Skeletal muscle cell (primary cell): Measurements from ENCODE around the gene GRN.
"Not testable (repeated sequence)": the region's sequence is repeated elsewhere in the genome, so short reads cannot be mapped to it uniquely, and the experiment has no call there.

Experiments
- DNase-seq: peaks from one replicate; pipeline ENCODE4 v3.0.0-alpha.2; 2010; ENCODE audit warnings: low read depth
- H3K4me3 ChIP-seq: 2 replicates; pipeline ENCODE4 v1.5.1; 2011; ENCODE audit warnings: low read depth, mild to moderate bottlenecking, control low read depth, low read length, moderate library complexity

The GRN gene

GRCh38 chr17:44320066-44320465 lies 25.0 kb upstream of the GRN start:
- H3K4me3 ChIP-seq: no peak overlapping the region
- no peak for DNase-seq

DNA sequence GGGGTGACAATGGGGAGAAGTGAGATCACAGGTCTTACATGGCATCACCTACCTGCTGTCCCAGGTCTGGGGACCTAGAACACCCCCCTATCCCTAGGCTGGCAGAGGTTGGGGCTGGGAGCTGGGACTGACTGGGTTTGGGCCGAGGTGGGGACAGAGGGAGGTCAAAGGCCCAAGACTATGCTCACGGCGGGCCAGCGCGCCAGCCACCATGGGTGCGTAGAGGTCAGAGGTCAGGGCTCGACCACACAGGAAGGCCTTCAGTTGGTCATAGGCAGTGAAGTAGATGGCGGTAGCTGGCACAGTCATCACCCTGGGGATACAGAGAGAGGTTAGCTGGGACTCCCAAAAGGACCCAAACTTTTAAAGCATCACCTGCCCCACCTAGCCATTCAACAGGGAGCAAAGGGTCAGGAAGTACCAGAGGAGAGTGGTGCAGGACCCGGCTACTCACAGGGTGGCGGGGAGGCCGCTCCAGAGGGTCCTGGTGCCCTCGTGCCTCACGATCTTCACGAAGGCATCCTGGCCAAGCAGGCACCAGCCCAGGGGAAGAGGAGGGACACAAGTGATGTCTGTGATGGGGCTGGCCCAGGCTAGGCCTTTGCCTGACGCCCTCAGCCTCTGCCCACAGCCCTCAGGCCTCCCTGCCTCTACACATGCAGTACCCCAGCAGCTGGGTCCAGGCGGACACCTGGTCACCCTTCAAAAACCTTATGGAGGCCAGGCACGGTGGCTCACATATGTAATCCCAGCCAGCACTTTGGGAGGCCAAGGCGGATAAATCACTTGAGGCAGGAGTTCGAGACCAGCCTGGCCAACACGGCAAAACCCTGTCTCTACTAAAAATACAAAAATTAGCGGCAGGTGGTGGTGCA lies 23.6 kb upstream of the GRN start:
- H3K4me3 ChIP-seq: no peak overlapping the region
- no peak for DNase-seq

- no peak overlapping the region for H3K4me3 ChIP-seq
- no peak for DNase-seq
Measured at GRCh38 chr17:44322236-44322895, 22.7 kb upstream of the GRN start.

DNA sequence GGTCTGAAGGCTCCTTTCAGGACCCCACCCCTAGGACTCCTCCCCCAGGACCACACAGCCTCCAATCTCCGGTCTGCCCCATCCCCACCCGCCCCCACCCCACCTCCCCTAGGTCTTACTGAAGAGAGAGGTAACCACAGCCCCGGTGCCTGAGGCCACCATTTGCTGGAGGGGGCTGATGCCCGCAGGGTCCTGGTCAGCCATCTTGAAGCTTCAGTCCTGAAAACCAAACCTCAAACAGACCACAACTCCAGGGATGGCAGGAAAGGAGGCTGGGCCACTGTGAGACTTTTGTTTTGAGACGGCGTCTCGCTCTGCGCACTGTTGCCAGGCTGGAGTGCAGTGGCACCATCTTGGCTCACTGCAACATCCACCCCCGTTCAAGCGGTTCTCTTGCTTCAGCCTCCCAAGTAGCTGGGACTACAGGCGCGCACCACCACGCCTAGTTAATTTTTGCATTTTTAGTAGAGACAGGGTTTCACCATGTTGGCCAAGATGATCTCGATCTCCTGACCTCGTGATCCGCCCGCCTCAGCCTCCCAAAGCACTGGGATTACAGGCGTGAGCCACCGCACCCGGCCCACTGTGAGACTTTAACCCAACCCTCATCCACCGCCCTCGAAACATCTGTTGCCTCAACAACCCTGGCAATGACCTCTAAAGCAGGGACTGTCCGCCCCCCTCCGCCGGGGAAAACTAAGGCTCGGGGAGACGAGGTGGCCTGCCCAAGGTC lies 21.6 kb upstream of the GRN start:
- DNase-seq: no peak
- H3K4me3 ChIP-seq: peak overlapping the region; percentile 87

DNA sequence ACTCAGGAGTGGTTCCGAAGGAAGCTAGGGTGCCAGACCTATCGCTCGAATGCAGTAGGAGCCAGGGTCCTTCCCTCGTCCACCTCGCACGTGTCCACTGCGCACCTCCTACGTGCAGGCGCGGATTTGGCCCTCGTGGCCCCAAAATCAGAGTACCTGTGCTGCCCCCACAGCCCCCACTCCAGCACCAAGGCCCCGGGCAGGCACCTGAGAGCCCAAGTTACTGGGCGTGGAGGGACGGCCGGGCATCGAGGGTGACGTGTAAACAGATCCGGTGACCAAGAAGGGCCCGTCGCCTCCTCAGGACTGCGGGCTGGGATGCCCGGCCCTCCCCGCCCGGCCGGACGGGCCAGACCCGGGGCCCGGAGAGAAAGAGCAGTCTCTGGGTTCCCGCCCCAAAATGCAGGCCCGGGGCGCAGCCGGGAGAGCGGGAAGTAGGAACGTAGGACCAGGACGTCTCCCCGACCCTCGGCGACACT lies 21.0 kb upstream of the GRN start:
- DNase-seq: no peak
- peak overlapping the region; percentile 87 for H3K4me3 ChIP-seq

DNA sequence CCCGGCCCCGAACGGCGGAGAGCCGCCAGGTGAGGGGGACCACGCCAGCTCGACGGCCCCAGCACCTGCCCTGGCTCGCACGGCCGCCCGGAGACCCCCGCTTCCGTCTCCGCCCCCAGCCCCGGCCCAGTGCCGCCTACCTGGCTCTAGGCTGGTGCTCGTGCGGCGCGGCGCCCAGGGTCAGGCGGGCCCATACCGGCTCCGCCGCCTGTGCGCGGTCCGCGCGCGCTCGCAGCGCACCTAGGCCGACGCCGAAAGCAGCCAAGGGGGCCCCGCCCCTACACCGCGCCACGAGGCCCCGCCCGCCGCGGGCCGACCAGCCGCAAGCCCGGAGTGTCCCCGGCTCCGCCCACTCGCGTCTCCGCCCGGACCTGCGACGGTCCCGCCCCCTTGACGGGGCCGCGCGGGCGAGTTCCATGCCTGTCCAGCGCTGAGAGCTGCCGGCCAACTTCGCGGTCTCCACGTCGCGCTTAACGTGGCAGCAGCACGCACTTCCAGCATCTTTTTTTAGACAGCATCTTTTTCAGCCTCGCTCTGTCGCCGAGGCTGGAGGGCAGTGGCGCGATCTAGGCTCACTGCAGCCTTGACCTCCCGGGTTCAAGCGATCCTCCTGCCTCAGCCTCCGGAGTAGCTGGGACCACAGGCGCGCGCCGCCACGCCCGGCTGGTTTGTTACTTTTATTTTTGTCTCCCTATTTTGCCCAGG lies 20.4 kb upstream of the GRN start, which contains the start of gene SLC25A39:
SLC25A39 (minus strand) TSS at position 253 of the 705 bp plus-strand sequence. CDS start 1,261 bp downstream, outside the sequence.
- peak within 1 kb of the TSS; percentile 87 for H3K4me3 ChIP-seq
- DNase-seq: peak; percentile 81

DNA sequence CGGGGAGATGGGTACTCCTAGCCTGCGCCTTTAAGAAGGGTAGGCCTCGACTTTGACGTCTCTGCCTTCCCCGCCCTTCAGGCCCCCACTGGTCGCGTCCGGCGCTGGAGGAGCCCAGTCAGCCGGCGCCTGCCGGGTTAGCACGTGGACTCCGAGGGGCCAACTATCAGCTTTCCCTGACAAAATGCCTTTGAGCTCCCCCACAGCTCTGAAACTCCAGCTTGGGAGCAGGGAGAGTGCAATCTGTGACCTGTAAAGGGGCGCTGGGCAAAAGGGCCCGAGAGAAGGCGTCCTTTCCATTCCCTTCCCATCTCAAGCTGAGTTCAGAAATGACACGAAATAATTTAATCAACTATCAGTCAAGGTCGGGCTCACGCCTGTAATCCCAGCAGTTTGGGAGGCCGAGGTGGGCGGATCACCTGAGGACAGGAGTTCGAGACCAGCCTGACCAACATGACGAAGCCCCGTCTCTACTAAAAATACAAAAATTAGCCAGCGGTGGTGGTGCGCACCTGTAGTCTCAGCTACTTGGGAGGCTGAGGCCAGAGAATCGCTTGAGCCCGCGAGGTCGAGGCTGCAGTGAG lies 18.1 kb upstream of the GRN start:
- peak overlapping the region; percentile 1 for H3K4me3 ChIP-seq
- DNase-seq: peak; percentile 92

GRCh38 chr17:44327715-44328449 lies 17.2 kb upstream of the GRN start:
- no peak for DNase-seq
- no peak overlapping the region for H3K4me3 ChIP-seq

- not testable (repeated sequence) for DNase-seq, H3K4me3 ChIP-seq
Measured at GRCh38 chr17:44329516-44329915, 15.6 kb upstream of the GRN start.

GRCh38 chr17:44330263-44330662 lies 14.8 kb upstream of the GRN start:
- DNase-seq, H3K4me3 ChIP-seq: not testable (repeated sequence)

- H3K4me3 ChIP-seq: no peak overlapping the region
- no peak for DNase-seq
Measured at GRCh38 chr17:44331249-44331760, 13.8 kb upstream of the GRN start.

DNA sequence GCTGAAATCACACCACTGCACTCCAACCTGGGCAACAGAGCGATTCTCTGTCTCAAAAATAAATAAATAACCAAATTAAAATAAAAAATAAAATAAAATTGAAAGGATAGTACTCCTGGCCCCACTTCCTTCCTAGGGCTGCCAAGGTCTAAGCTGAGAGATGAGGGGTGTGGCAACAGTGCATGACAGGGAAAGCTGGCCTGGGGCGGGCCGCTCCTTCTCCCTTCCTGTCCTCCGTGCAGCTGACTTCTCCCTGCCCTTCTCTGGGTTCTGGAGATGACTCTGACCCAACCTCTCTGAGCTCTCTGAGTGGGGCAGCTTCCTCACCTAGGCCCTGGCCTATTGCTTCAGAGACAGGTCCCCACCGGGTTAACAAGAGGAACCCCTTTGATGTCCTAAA lies 11.7 kb upstream of the GRN start:
- no peak overlapping the region for H3K4me3 ChIP-seq
- DNase-seq: no peak

DNA sequence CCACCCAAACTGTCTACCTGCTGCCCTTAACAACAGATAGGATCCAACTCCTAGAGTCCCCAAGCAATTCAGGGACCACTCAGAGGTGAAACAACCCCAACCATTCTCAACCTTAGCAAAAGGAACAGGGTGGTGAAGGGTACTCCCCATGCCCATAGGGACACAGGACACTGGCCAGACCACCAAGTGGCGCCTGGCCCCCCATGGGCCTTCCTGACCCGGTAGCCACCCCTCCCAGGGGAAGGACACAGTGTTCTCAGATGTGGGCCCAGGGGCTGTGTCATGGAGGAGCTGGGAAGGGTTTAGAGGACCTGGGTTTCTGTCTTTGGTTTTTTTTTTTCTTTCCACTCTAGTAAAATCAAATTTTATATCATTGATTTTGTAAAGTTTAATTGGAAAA lies 10.8 kb upstream of the GRN start:
- DNase-seq: no peak
- H3K4me3 ChIP-seq: no peak overlapping the region

DNA sequence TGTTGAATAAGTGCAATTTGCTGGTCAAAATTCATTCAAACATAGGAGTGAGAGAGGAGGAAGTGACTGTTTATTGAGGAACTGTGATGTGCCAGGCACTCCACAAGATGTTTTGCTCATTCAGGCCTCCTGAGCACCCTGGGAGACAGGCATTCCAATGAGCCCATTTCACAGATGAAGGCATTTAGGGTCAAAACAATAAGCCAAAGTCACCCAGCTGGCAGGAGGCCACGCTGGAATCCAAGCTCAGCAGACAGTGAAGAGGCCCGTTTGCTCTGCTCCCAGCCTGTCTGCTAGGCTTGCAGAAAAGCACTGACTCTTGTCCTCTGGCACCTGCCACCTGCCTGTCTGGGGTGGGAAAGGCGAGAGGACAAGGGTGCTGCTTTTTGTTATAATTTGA lies 10.4 kb upstream of the GRN start:
- DNase-seq: no peak
- no peak overlapping the region for H3K4me3 ChIP-seq

DNA sequence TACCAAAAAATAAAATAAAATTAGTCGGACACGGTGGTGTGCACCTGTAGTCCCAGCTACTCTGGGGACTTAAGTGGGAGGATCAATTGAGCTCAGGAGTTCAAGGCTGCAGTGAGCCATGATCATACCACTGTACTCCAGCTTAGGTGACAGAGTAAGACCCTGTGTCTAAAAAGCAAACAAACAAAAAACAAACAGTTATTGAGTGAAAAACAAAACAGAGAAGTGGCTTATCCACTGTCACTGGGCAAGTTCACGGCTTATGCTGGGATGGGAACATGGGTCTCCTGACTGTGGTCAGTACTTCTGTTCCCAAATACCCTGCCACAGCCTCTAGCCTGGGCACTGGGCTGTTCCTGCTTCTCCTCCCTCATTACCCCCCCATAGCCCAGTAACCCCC lies 9.5 kb upstream of the GRN start:
- no peak for DNase-seq
- H3K4me3 ChIP-seq: no peak overlapping the region

DNA sequence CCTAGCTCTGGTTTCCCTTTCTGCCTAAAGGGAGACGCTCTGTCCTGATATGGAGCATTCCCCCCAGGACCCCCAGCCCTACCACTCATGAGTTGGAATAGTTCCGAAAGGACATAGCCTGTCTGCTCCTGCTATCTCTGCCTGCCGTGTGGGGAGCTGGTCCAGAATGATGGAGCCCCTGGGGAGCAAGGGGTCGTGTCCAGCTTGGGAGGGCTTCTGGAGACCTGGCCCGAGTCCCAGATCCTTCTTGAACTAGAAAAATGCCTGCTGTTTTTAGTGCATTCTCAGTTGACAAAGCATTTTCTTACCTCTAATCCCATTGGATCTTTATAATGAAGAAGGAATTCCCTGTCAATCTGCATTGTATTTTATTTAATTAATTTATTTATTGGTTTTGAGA lies 9.1 kb upstream of the GRN start:
- no peak for DNase-seq
- no peak overlapping the region for H3K4me3 ChIP-seq

DNA sequence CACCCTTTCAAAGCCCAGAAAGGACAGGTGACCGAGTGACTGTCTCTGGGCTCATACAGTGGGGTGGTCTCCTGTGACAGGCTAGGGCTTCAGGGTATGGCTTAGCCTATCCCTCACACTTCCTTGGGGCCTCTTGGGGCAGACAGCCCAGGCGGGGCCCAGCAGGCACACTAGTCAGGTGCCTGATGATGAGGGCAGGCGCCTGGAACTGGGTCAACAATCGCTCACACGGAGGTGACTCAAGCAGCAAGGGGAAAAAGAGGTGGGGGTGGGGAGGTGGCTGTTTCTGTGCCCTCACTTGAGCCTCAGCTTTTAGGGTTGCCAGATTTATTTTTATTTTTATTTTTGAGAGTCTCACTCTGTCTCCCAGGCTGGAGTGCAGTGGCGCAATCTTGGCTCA lies 6.4 kb upstream of the GRN start:
- DNase-seq: no peak
- H3K4me3 ChIP-seq: no peak overlapping the region

GRCh38 chr17:44340553-44340952 lies 4.5 kb upstream of the GRN start:
- H3K4me3 ChIP-seq, DNase-seq: not testable (repeated sequence)
